T-cell (primary cell): ENCODE data around the gene RTF1. TPM values are rescaled to one million over a fixed set of nuclear protein-coding genes. Genes with fewer than 3 reads are reported as not detected.

Experiments used
- ATAC-seq, 4 experiments: fragments of 200-7000 bp in 3 of 4; fragments of 150-1000 bp in 1 of 4; cut with Tn5 transposase; replicated peaks in 1 of 4; 1 replicate in 3 of 4; 2 replicates in 1 of 4; pipeline ENCODE4 v1.10.0; 2021; ENCODE audit warnings: moderate library complexity in 3 of 4, mild to moderate bottlenecking in 2 of 4, moderate number of reproducible peaks in 1 of 4
- CTCF ChIA-PET, 2 donors: fragments of 300-600 bp; sonication (Branson Sonifier 250); formaldehyde crosslinking; loops; one replicate each; lab custom pipeline; 2022; ENCODE audit warnings: antibody characterized with exemption in 2 of 2; lab: Charles Lee
- POLR2A ChIA-PET, 2 donors: fragments of 300-600 bp; sonication (Branson Sonifier 250); formaldehyde crosslinking; loops; one replicate each; lab custom pipeline; 2022; ENCODE audit warnings: antibody characterized with exemption in 2 of 2; lab: Charles Lee
- DNase-seq, 35 experiments: peaks; one replicate each; pipeline versions ENCODE4 v3.0.0 to v3.0.0-alpha.2; 2013 to 2023
- H3K27ac ChIP-seq: one replicate; pipeline ENCODE4 v1.5.1; 2013; ENCODE audit warnings: low read length
- H3K27me3 ChIP-seq, 2 experiments: replicated peaks in 1 of 2; 1 replicate in 1 of 2; 2 replicates in 1 of 2; pipeline versions ENCODE4 v1.6.1 to v1.7.0; 2013; ENCODE audit warnings: low read length in 1 of 2, mixed read lengths in 1 of 2; ENCODE audit not compliant: control insufficient read depth in 2 of 2, insufficient read depth in 2 of 2; ENCODE audit errors: extremely low read depth in 1 of 2
- H3K36me3 ChIP-seq, 2 donors: 1 replicate in 1 of 2; 2 replicates in 1 of 2; pipeline versions ENCODE4 v1.6.1 to v1.7.0; 2013; ENCODE audit warnings: low read length in 1 of 2; ENCODE audit not compliant: control insufficient read depth in 2 of 2, insufficient read depth in 1 of 2; ENCODE audit errors: extremely low read depth in 1 of 2
- H3K4me1 ChIP-seq, 2 experiments: 1 replicate in 1 of 2; 2 replicates in 1 of 2; pipeline versions ENCODE4 v1.6.1 to v1.7.0; 2013; ENCODE audit warnings: low read length in 2 of 2, mixed read lengths in 1 of 2; ENCODE audit not compliant: insufficient read depth in 2 of 2, control insufficient read depth in 1 of 2; ENCODE audit errors: extremely low read depth in 1 of 2
- H3K4me3 ChIP-seq, 2 donors: 1 replicate in 1 of 2; 2 replicates in 1 of 2; pipeline versions ENCODE4 v1.5.1 to v1.7.0; 2013; ENCODE audit warnings: mild to moderate bottlenecking in 2 of 2, low read length in 1 of 2, moderate library complexity in 1 of 2; ENCODE audit not compliant: control insufficient read depth in 1 of 2; ENCODE audit errors: extremely low read depth in 1 of 2
- H3K9me3 ChIP-seq: 2 replicates; pipeline ENCODE4 v1.7.0; 2013
- H3K27ac Mint-ChIP-seq, 2 donors: one replicate each; pipeline ENCODE4 v1.8.0; 2020 to 2021; ENCODE audit warnings: mild to moderate bottlenecking in 2 of 2, mixed read lengths in 2 of 2
- H3K27me3 Mint-ChIP-seq, 2 donors: one replicate each; pipeline ENCODE4 v1.8.0; 2021 to 2022; ENCODE audit warnings: mixed read lengths in 2 of 2
- H3K36me3 Mint-ChIP-seq: one replicate; pipeline ENCODE4 v1.8.0; 2021; ENCODE audit warnings: mixed read lengths
- H3K4me1 Mint-ChIP-seq, 3 donors: one replicate each; pipeline ENCODE4 v1.8.0; 2020 to 2022; ENCODE audit warnings: mixed read lengths in 3 of 3, mild to moderate bottlenecking in 1 of 3
- H3K4me3 Mint-ChIP-seq, 3 donors: one replicate each; pipeline ENCODE4 v1.8.0; 2020 to 2022; ENCODE audit warnings: mild to moderate bottlenecking in 3 of 3, mixed read lengths in 3 of 3, moderate library complexity in 3 of 3
- H3K9me3 Mint-ChIP-seq, 3 donors: one replicate each; pipeline ENCODE4 v1.8.0; 2020 to 2022; ENCODE audit warnings: mixed read lengths in 3 of 3
- WGBS: methylation state at CpG from one replicate; pipeline ENCODE4 v1.1.5; 2013; ENCODE audit warnings: missing lambda C conversion rate; ENCODE audit not compliant: insufficient coverage; 5-methylcytosine and 5-hydroxymethylcytosine counted together
- total RNA-seq, 35 experiments: library from RNA in 6 of 35; stranded (reverse) in 6 of 35; fragments of 120-200 nt in 1 of 35; gene quantifications; one replicate each; pipeline versions ENCODE4 v1.2.1 to v1.2.4 and lab custom pipeline; 2013 to 2026

RTF1 gene
- total RNA-seq, 5 donors from 2014 or later (not counting 1 experiment from before 2014, with no cell fraction given): 30.6 to 45.9 (median 37.5) TPM

GRCh38 chr15:41489641-41490040, 72.7 kb downstream of the RTF1 start:
- Histone ChIP-seq H3K27ac (no peak overlapping the region), H3K36me3 (no peaks in the 10 kb centered on the region), H3K27me3 (peaks cover 5 to 37% of the 10 kb centered on the region in 2 experiments), H3K4me3 (no peak overlapping the region), H3K4me1 (peaks cover 3 to 34% of the 10 kb centered on the region in 2 experiments), H3K9me3 (no peaks in the 10 kb centered on the region)
- H3K4me3 Mint-ChIP-seq: no peak overlapping the region
- WGBS: 100% methylated on average over 1 of the region's 2 CpGs
- H3K27me3 Mint-ChIP-seq: peaks cover 12 to 15% of the 10 kb centered on the region in 2 donors
- H3K27ac Mint-ChIP-seq: no peak overlapping the region
- CTCF ChIA-PET: interaction anchor here in 1 of 2 donors (0.7 kb wide), 1 partner anchor 25 kb away, joined by 4 read pairs; no protein-coding TSS in a partner anchor
- DNase-seq (no peak), ATAC-seq (no peak)
- no peaks in the 10 kb centered on the region for H3K9me3 Mint-ChIP-seq
- peaks cover 13 to 21% (median 14%) of the 10 kb centered on the region in 3 donors for H3K4me1 Mint-ChIP-seq
- POLR2A ChIA-PET: no interaction called here
- H3K36me3 Mint-ChIP-seq: no peaks in the 10 kb centered on the region

GRCh38 chr15:41490355-41490754, 73.5 kb downstream of the RTF1 start:
- Histone ChIP-seq H3K4me3 (no peak overlapping the region), H3K27me3 (peaks cover 5 to 44% of the 10 kb centered on the region in 2 experiments), H3K36me3 (no peaks in the 10 kb centered on the region), H3K9me3 (no peaks in the 10 kb centered on the region), H3K4me1 (peaks cover 3 to 41% of the 10 kb centered on the region in 2 experiments), H3K27ac (no peak overlapping the region)
- ChIA-PET POLR2A (no interaction called here), CTCF (interaction anchor here in 1 of 2 donors (0.7 kb wide), 1 partner anchor 26 kb away, joined by 4 read pairs; no protein-coding TSS in a partner anchor)
- 57% methylated on average over 1 of the region's 4 CpGs for WGBS
- DNase-seq (no peak), ATAC-seq (peak in 1 of 4 experiments; percentile 23)
- H3K4me1 Mint-ChIP-seq: peaks cover 13 to 24% (median 14%) of the 10 kb centered on the region in 3 donors
- peak overlapping the region in 1 of 2 donors; percentile 55 for H3K27ac Mint-ChIP-seq
- no peaks in the 10 kb centered on the region for H3K9me3 Mint-ChIP-seq
- peaks cover 12 to 18% of the 10 kb centered on the region in 2 donors for H3K27me3 Mint-ChIP-seq
- H3K4me3 Mint-ChIP-seq: no peak overlapping the region
- no peaks in the 10 kb centered on the region for H3K36me3 Mint-ChIP-seq

- CTCF ChIA-PET: interaction anchor here in 1 of 2 donors (0.6 kb wide), 2 partner anchors 28 to 1347 kb away, joined by 3 read pairs; no protein-coding TSS in a partner anchor
- no peak overlapping the region for H3K27ac Mint-ChIP-seq
- peaks cover 13 to 22% (median 14%) of the 10 kb centered on the region in 3 donors for H3K4me1 Mint-ChIP-seq
- Histone ChIP-seq H3K27ac (no peak overlapping the region), H3K9me3 (no peaks in the 10 kb centered on the region), H3K4me1 (peaks cover 3 to 50% of the 10 kb centered on the region in 2 experiments), H3K36me3 (no peaks in the 10 kb centered on the region), H3K4me3 (no peak overlapping the region), H3K27me3 (peaks cover 5 to 60% of the 10 kb centered on the region in 2 experiments)
- 100% methylated on average over 1 of the region's 4 CpGs for WGBS
- no peak overlapping the region for H3K4me3 Mint-ChIP-seq
- POLR2A ChIA-PET: no interaction called here
- DNase-seq: no peak
- no peak for ATAC-seq
- H3K9me3 Mint-ChIP-seq: no peaks in the 10 kb centered on the region
- peaks cover 12 to 27% of the 10 kb centered on the region in 2 donors for H3K27me3 Mint-ChIP-seq
- H3K36me3 Mint-ChIP-seq: no peaks in the 10 kb centered on the region
Observed at GRCh38 chr15:41491889-41492288, 75.0 kb downstream of the RTF1 start.

GRCh38 chr15:41492597-41493204, 75.8 kb downstream of the RTF1 start:
- Histone ChIP-seq H3K9me3 (no peaks in the 10 kb centered on the region), H3K36me3 (no peaks in the 10 kb centered on the region), H3K27me3 (peaks cover 7 to 63% of the 10 kb centered on the region in 2 experiments), H3K27ac (no peak overlapping the region), H3K4me1 (peaks cover 3 to 44% of the 10 kb centered on the region in 2 experiments), H3K4me3 (peak overlapping the region; percentile 64 to 77)
- no peaks in the 10 kb centered on the region for H3K36me3 Mint-ChIP-seq
- H3K27ac Mint-ChIP-seq: peak overlapping the region in 1 of 2 donors; percentile 3
- no peak for DNase-seq
- no peaks in the 10 kb centered on the region for H3K9me3 Mint-ChIP-seq
- CTCF ChIA-PET: no interaction called here
- H3K4me3 Mint-ChIP-seq: peak overlapping the region; percentile 79 to 87 (median 84)
- peaks cover 17 to 35% of the 10 kb centered on the region in 2 donors for H3K27me3 Mint-ChIP-seq
- no peak for ATAC-seq
- WGBS: 22% methylated on average over 13 of the region's 15 CpGs
- peaks cover 13 to 22% (median 14%) of the 10 kb centered on the region in 3 donors for H3K4me1 Mint-ChIP-seq
- POLR2A ChIA-PET: no interaction called here

- Mint-ChIP-seq H3K36me3 (no peaks in the 10 kb centered on the region), H3K9me3 (no peaks in the 10 kb centered on the region), H3K27me3 (peaks cover 17 to 39% of the 10 kb centered on the region in 2 donors), H3K4me3 (peak within 1 kb of the TSS; percentile 79 to 87 (median 84)), H3K4me1 (peaks cover 8 to 18% (median 14%) of the 10 kb centered on the region in 3 donors), H3K27ac (peak within 1 kb of the TSS in 1 of 2 donors; percentile 3)
- Histone ChIP-seq H3K27ac (no peak within 1 kb of the TSS), H3K27me3 (peaks cover 7 to 69% of the 10 kb centered on the region in 2 experiments), H3K4me3 (peak within 1 kb of the TSS; percentile 64 to 77), H3K9me3 (no peaks in the 10 kb centered on the region), H3K36me3 (no peaks in the 10 kb centered on the region), H3K4me1 (peaks cover 3 to 39% of the 10 kb centered on the region in 2 experiments)
- ATAC-seq (peak; percentile 82 to 90 (median 87)), DNase-seq (peak; percentile 38 to 85 (median 67))
- ChIA-PET CTCF (no interaction called here), POLR2A (no interaction called here)
- under 1% methylated on average over 59 of the region's 60 CpGs for WGBS
Observed at GRCh38 chr15:41493205-41493901, 76.5 kb downstream of the RTF1 start, which contains the start of gene ITPKA. Gene ITPKA, plus strand, starts transcription at chr15:41493874. Its CDS starts 54 bp downstream, at chr15:41493928.

GRCh38 chr15:41493902-41494189, 77.0 kb downstream of the RTF1 start:
- DNase-seq (no peak), ATAC-seq (peak in 3 of 4 experiments; percentile 32 to 46 (median 36))
- Histone ChIP-seq H3K27me3 (peaks cover 7 to 74% of the 10 kb centered on the region in 2 experiments), H3K27ac (no peak overlapping the region), H3K9me3 (no peaks in the 10 kb centered on the region), H3K36me3 (no peaks in the 10 kb centered on the region), H3K4me1 (peaks cover 3 to 39% of the 10 kb centered on the region in 2 experiments), H3K4me3 (peak overlapping the region; percentile 36 to 77)
- Mint-ChIP-seq H3K27ac (no peak overlapping the region), H3K27me3 (peaks cover 22 to 44% of the 10 kb centered on the region in 2 donors), H3K9me3 (no peaks in the 10 kb centered on the region), H3K4me1 (peaks cover 8 to 19% (median 14%) of the 10 kb centered on the region in 3 donors), H3K4me3 (peak overlapping the region in 1 of 3 donors; percentile 71), H3K36me3 (no peaks in the 10 kb centered on the region)
- POLR2A ChIA-PET: no interaction called here
- WGBS: under 1% methylated on average over 41 of the region's 41 CpGs
- CTCF ChIA-PET: no interaction called here
